Fibroblast of lung (primary cell): ENCODE measurements around the gene PACSIN2. TPM values are rescaled to one million over a fixed set of nuclear protein-coding genes. Genes with fewer than 3 reads are reported as not detected.

ENCODE experiments used
- DNase-seq, 2 donors: peaks; one replicate each; pipeline versions ENCODE4 v3.0.0 to v3.0.0-alpha.2; 2010; ENCODE audit warnings: low read depth in 2 of 2
- H2AFZ ChIP-seq: 2 replicates; pipeline ENCODE4 v1.5.1; 2012; ENCODE audit warnings: low read length, control low read depth, inconsistent platforms
- H3K27ac ChIP-seq: 2 replicates; pipeline ENCODE4 v1.5.1; 2011; ENCODE audit warnings: low read length, control low read depth; ENCODE audit not compliant: insufficient read depth
- H3K27me3 ChIP-seq: 2 replicates; pipeline ENCODE4 v1.5.1; 2011; ENCODE audit warnings: mild to moderate bottlenecking, low read length; ENCODE audit not compliant: control insufficient read depth, insufficient read depth
- H3K36me3 ChIP-seq: 2 replicates; pipeline ENCODE4 v1.5.1; 2011; ENCODE audit warnings: low read length; ENCODE audit not compliant: control insufficient read depth, insufficient read depth
- H3K4me1 ChIP-seq: 2 replicates; pipeline ENCODE4 v1.5.1; 2011; ENCODE audit warnings: low read length; ENCODE audit not compliant: control insufficient read depth, insufficient read depth; ENCODE audit errors: extremely low read depth
- H3K4me2 ChIP-seq: 2 replicates; pipeline ENCODE4 v1.5.1; 2011; ENCODE audit warnings: low read length, control low read depth; ENCODE audit not compliant: insufficient read depth; ENCODE audit errors: extremely low read depth
- H3K4me3 ChIP-seq, 4 experiments: fragments of 200-600 bp in 1 of 4; sonication (generic) in 1 of 4; replicated peaks in 1 of 4; 2 replicates each; pipeline ENCODE4 v1.5.1; 2011 to 2016; ENCODE audit warnings: low read length in 4 of 4, low read depth in 3 of 4, mild to moderate bottlenecking in 3 of 4, control low read depth in 2 of 4, inconsistent platforms in 1 of 4, mixed read lengths in 1 of 4; ENCODE audit not compliant: insufficient read depth in 1 of 4; ENCODE audit errors: control extremely low read depth in 1 of 4
- H3K79me2 ChIP-seq: 2 replicates; pipeline ENCODE4 v1.5.1; 2012; ENCODE audit warnings: mild to moderate bottlenecking, low read length, inconsistent platforms; ENCODE audit not compliant: control insufficient read depth, insufficient read depth
- H3K9ac ChIP-seq: 2 replicates; pipeline ENCODE4 v1.5.1; 2011; ENCODE audit warnings: mild to moderate bottlenecking, low read length, control low read depth; ENCODE audit not compliant: insufficient read depth
- H3K9me3 ChIP-seq: 2 replicates; pipeline ENCODE4 v1.5.1; 2012; ENCODE audit warnings: low read depth, low read length; ENCODE audit not compliant: control insufficient read depth, insufficient read depth
- H4K20me1 ChIP-seq: 2 replicates; pipeline ENCODE4 v1.5.1; 2011; ENCODE audit warnings: low read length; ENCODE audit not compliant: control insufficient read depth, insufficient read depth; ENCODE audit errors: extremely low read depth
- EZH2 ChIP-seq: IDR thresholded peaks from 2 replicates; pipeline ENCODE4 v1.5.1; 2012; ENCODE audit warnings: low read length, control low read depth, mild to moderate bottlenecking; ENCODE audit errors: missing control alignments
- polyA plus RNA-seq, 2 donors: library from polyadenylated mRNA; depleted of rRNA in 1 of 2; stranded (reverse) in 1 of 2; unstranded in 1 of 2; fragments of >200 nt; gene quantifications; 2 replicates each; pipeline ENCODE4 v1.2.1, GENCODE V29; 2011 to 2012; ENCODE audit warnings: missing spikeins in 1 of 2
- total RNA-seq: library from RNA; depleted of rRNA; stranded (reverse); fragments of >200 nt; gene quantifications from 2 replicates; pipeline ENCODE4 v1.2.1, GENCODE V29; 2014
- TF ChIP-seq, protein P1 (sequence below), 2 donors: IDR thresholded peaks in 1 of 2; conservative IDR thresholded peaks in 1 of 2; 1 replicate in 1 of 2; 2 replicates in 1 of 2; pipeline ENCODE4 v1.5.1; 2011 to 2012; ENCODE audit warnings: low read length in 2 of 2, control low read depth in 1 of 2, inconsistent platforms in 1 of 2, low read depth in 1 of 2, mild to moderate bottlenecking in 1 of 2

The PACSIN2 gene
- total and polyA plus RNA-seq, 2 donors (not counting 1 experiment from before 2014, with no cell fraction given): 30.1 to 41.4 TPM

- Histone ChIP-seq H2AFZ (no peak overlapping the region), H4K20me1 (no peaks in the 10 kb centered on the region), H3K9me3 (no peaks in the 10 kb centered on the region), H3K27ac (no peak overlapping the region), H3K4me2 (no peak overlapping the region), H3K4me1 (peaks cover 10% of the 10 kb centered on the region), H3K27me3 (no peaks in the 10 kb centered on the region), H3K4me3 (no peak overlapping the region), H3K79me2 (peaks cover 35% of the 10 kb centered on the region), H3K36me3 (no peaks in the 10 kb centered on the region), H3K9ac (no peak overlapping the region)
- no peak for DNase-seq
- TF ChIP-seq, protein P1, sequence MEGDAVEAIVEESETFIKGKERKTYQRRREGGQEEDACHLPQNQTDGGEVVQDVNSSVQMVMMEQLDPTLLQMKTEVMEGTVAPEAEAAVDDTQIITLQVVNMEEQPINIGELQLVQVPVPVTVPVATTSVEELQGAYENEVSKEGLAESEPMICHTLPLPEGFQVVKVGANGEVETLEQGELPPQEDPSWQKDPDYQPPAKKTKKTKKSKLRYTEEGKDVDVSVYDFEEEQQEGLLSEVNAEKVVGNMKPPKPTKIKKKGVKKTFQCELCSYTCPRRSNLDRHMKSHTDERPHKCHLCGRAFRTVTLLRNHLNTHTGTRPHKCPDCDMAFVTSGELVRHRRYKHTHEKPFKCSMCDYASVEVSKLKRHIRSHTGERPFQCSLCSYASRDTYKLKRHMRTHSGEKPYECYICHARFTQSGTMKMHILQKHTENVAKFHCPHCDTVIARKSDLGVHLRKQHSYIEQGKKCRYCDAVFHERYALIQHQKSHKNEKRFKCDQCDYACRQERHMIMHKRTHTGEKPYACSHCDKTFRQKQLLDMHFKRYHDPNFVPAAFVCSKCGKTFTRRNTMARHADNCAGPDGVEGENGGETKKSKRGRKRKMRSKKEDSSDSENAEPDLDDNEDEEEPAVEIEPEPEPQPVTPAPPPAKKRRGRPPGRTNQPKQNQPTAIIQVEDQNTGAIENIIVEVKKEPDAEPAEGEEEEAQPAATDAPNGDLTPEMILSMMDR (conservative IDR thresholded peaks at IDR 0.05 in 1 of 2, IDR thresholded peaks at IDR 0.05 in 1 of 2; ENCODE audit: low read depth in 1 of 2, low read length in 2 of 2): no peak
- no peak for TF ChIP-seq EZH2
Observed at GRCh38 chr22:42957958-42958357, 57.0 kb downstream of the PACSIN2 start.

GRCh38 chr22:42957544-42957943, 57.4 kb downstream of the PACSIN2 start:
- Histone ChIP-seq H3K4me2 (no peak overlapping the region), H4K20me1 (no peaks in the 10 kb centered on the region), H3K4me3 (no peak overlapping the region), H2AFZ (no peak overlapping the region), H3K9me3 (no peaks in the 10 kb centered on the region), H3K9ac (no peak overlapping the region), H3K79me2 (peaks cover 33% of the 10 kb centered on the region), H3K27ac (no peak overlapping the region), H3K36me3 (no peaks in the 10 kb centered on the region), H3K27me3 (no peaks in the 10 kb centered on the region), H3K4me1 (peaks cover 10% of the 10 kb centered on the region)
- TF ChIP-seq EZH2: no peak
- TF ChIP-seq, protein P1 (conservative IDR thresholded peaks at IDR 0.05 in 1 of 2, IDR thresholded peaks at IDR 0.05 in 1 of 2; ENCODE audit: low read depth in 1 of 2, low read length in 2 of 2): no peak
- DNase-seq: no peak

DNA sequence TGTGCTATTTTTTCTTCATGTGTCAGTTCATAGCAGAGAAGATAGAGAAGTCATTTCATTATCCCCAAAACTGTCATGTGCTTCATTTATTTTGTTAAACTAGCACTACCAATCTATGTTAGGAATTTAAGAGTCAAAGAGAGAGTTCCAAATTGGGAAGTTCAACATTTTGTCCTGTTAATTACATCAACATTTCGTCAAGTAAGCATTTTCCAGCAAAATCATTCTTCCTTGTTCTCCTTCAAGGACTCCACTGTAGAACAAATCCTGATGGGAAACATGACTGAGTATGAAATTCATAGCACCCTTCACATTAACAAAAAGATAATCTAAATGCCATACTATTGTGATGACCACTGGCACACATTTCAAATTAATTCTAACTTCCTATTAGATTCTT, 59.1 kb downstream of the PACSIN2 start:
- H3K27ac ChIP-seq: no peak overlapping the region
- no peaks in the 10 kb centered on the region for H3K9me3 ChIP-seq
- no peak overlapping the region for H3K4me3 ChIP-seq
- TF ChIP-seq, protein P1 (conservative IDR thresholded peaks at IDR 0.05 in 1 of 2, IDR thresholded peaks at IDR 0.05 in 1 of 2; ENCODE audit: low read depth in 1 of 2, low read length in 2 of 2): no peak
- no peak for TF ChIP-seq EZH2
- no peak overlapping the region for H3K4me2 ChIP-seq
- DNase-seq: no peak
- peaks cover 31% of the 10 kb centered on the region for H3K79me2 ChIP-seq
- no peak overlapping the region for H3K9ac ChIP-seq
- H3K36me3 ChIP-seq: no peaks in the 10 kb centered on the region
- no peaks in the 10 kb centered on the region for H3K27me3 ChIP-seq
- peaks cover 9% of the 10 kb centered on the region for H3K4me1 ChIP-seq
- no peaks in the 10 kb centered on the region for H4K20me1 ChIP-seq
- H2AFZ ChIP-seq: no peak overlapping the region
